GM12875 (cell line): ENCODE measurements around the gene CCL15.

ENCODE experiments used
- H3K4me3 ChIP-seq: one replicate; pipeline ENCODE4 v1.5.1; 2011; ENCODE audit warnings: low read depth, low read length, control low read depth
- CTCF ChIP-seq: IDR thresholded peaks from 2 replicates; pipeline ENCODE4 v1.5.1; 2011; ENCODE audit warnings: low read depth, mild to moderate bottlenecking, control low read depth, inconsistent platforms, low read length, moderate library complexity, borderline replicate concordance; ENCODE audit not compliant: insufficient read depth

CCL15 gene

GRCh38 chr17:36008998-36009665 lies 7.8 kb upstream of the CCL15 start:
- no peak overlapping the region for H3K4me3 ChIP-seq
- peak; percentile 53 for TF ChIP-seq CTCF

GRCh38 chr17:36004594-36005108 lies 3.3 kb upstream of the CCL15 start:
- no peak overlapping the region for H3K4me3 ChIP-seq
- no peak for TF ChIP-seq CTCF

GRCh38 chr17:36002631-36003030 lies 1.3 kb upstream of the CCL15 start:
- H3K4me3 ChIP-seq, result no peak overlapping the region
- TF ChIP-seq CTCF, result no peak

GRCh38 chr17:36001862-36002603 lies 680 bp upstream of the CCL15 start:
- H3K4me3 ChIP-seq, result no peak overlapping the region
- no peak for TF ChIP-seq CTCF

GRCh38 chr17:36000732-36001109 lies 632 bp downstream of the CCL15 start:
- H3K4me3 ChIP-seq, result no peak overlapping the region
- no peak for TF ChIP-seq CTCF

- no peak for TF ChIP-seq CTCF
- no peak overlapping the region for H3K4me3 ChIP-seq
Measured at GRCh38 chr17:35998756-35999155, 2.6 kb downstream of the CCL15 start.
